ENCODE measurements around the gene AP4M1.

AP4M1 gene

GRCh38 chr7:100091411-100092181, 9.8 kb upstream of the AP4M1 start:
- H3K27ac Mint-ChIP-seq = peak overlapping the region; percentile 87
- no peaks in the 10 kb centered on the region for H3K9me3 Mint-ChIP-seq
- peaks cover 68% of the 10 kb centered on the region for H3K36me3 Mint-ChIP-seq (ENCODE audit: low read depth)
- peak overlapping the region; percentile 28 for H3K4me3 Mint-ChIP-seq
- H3K4me1 Mint-ChIP-seq = peaks cover 54% of the 10 kb centered on the region
- TF ChIP-seq CTCF (IDR thresholded peaks at IDR 0.05) = no peak
- no peak for DNase-seq
- H3K27me3 Mint-ChIP-seq (ENCODE audit: low read depth, poor library complexity) = no peaks in the 10 kb centered on the region

GRCh38 chr7:100093054-100093453, 8.4 kb upstream of the AP4M1 start:
- no peak overlapping the region for H3K4me3 Mint-ChIP-seq
- peak overlapping the region; percentile 87 for H3K27ac Mint-ChIP-seq
- H3K36me3 Mint-ChIP-seq (ENCODE audit: low read depth) = peaks cover 80% of the 10 kb centered on the region
- H3K9me3 Mint-ChIP-seq = no peaks in the 10 kb centered on the region
- no peak for DNase-seq
- peaks cover 59% of the 10 kb centered on the region for H3K4me1 Mint-ChIP-seq
- H3K27me3 Mint-ChIP-seq (ENCODE audit: low read depth, poor library complexity) = no peaks in the 10 kb centered on the region
- TF ChIP-seq CTCF (IDR thresholded peaks at IDR 0.05) = no peak

GRCh38 chr7:100093498-100093897, 7.9 kb upstream of the AP4M1 start:
- Mint-ChIP-seq H3K4me1 (peaks cover 59% of the 10 kb centered on the region), H3K27ac (peak overlapping the region; percentile 87), H3K27me3 (ENCODE audit: low read depth, poor library complexity) (peaks cover 3% of the 10 kb centered on the region), H3K4me3 (no peak overlapping the region), H3K36me3 (ENCODE audit: low read depth) (peaks cover 85% of the 10 kb centered on the region), H3K9me3 (no peaks in the 10 kb centered on the region)
- no peak for TF ChIP-seq CTCF (IDR thresholded peaks at IDR 0.05)
- DNase-seq = no peak

- DNase-seq = no peak
- Mint-ChIP-seq H3K9me3 (no peaks in the 10 kb centered on the region), H3K4me3 (no peak overlapping the region), H3K27me3 (ENCODE audit: low read depth, poor library complexity) (peaks cover 3% of the 10 kb centered on the region), H3K4me1 (peaks cover 63% of the 10 kb centered on the region), H3K27ac (peak overlapping the region; percentile 87), H3K36me3 (ENCODE audit: low read depth) (peaks cover 90% of the 10 kb centered on the region)
- no peak for TF ChIP-seq CTCF (IDR thresholded peaks at IDR 0.05)
These were observed 7.4 kb upstream of the AP4M1 start for GRCh38 chr7:100093925-100094486.

- H3K27ac Mint-ChIP-seq = peak overlapping the region; percentile 93
- H3K27me3 Mint-ChIP-seq (ENCODE audit: low read depth, poor library complexity) = peaks cover 3% of the 10 kb centered on the region
These were observed 6.2 kb upstream of the AP4M1 start for GRCh38 chr7:100095289-100095688.

More at GRCh38 chr7:100095289-100095688, 6.2 kb upstream of the AP4M1 start:
- TF ChIP-seq CTCF (IDR thresholded peaks at IDR 0.05) = no peak
- no peak overlapping the region for H3K4me3 Mint-ChIP-seq
- H3K9me3 Mint-ChIP-seq = no peaks in the 10 kb centered on the region
- H3K36me3 Mint-ChIP-seq (ENCODE audit: low read depth) = peaks cover 95% of the 10 kb centered on the region
- no peak for DNase-seq
- H3K4me1 Mint-ChIP-seq = peaks cover 65% of the 10 kb centered on the region

Measured in nephron progenitor cell (in vitro differentiated cells).